GM12892 (cell line): ENCODE measurements around the gene CRTC1.

Experiments used
- POLR2A ChIP-seq: IDR thresholded peaks from 2 replicates; pipeline ENCODE4 v1.6.1; 2011; ENCODE audit warnings: low read depth, low read length, control low read depth
- POLR2AphosphoS5 ChIP-seq: IDR thresholded peaks from 2 replicates; pipeline ENCODE4 v1.6.1; 2011; ENCODE audit warnings: low read depth, low read length, control low read depth
- TAF1 ChIP-seq: IDR thresholded peaks from 2 replicates; pipeline ENCODE4 v1.6.1; 2011; ENCODE audit warnings: low read depth, mild to moderate bottlenecking, control low read depth, low read length, borderline replicate concordance

DNA sequence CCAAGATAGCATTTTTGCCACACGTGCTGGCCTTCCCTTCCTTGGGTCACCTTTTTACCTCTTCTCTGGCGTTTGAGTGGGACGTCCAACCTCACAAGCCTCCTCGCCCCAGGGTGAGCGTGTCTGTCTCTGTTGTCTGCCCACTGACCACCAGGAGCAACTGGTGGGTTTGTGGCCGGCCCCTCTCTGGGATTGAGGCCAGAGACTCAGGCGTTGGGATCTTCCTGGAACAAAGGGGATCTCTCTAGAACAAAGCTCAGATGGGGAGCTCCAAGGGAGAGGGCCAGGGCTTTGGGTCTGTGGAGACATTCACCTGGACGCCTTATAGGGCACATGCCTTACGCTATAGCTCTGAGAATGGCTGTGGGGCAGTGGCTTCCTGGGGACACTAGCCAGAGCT lies 90.2 kb downstream of the CRTC1 start:
- TF ChIP-seq TAF1, result no peak
- no peak for TF ChIP-seq POLR2AphosphoS5
- no peak for TF ChIP-seq POLR2A
